Tibial artery (tissue), 4 donors: ENCODE results near the gene GNAI3.

ENCODE experiments used
- DNase-seq, 2 donors: peaks; one replicate each; pipeline ENCODE4 v3.0.0-alpha.2; 2019
- H3K27ac ChIP-seq, 2 donors: fragments of 200-600 bp; sonication (generic) in 1 of 2; 1 replicate in 1 of 2; 2 replicates in 1 of 2; pipeline ENCODE4 v1.5.1; 2018 to 2019; ENCODE audit warnings: mild to moderate bottlenecking in 1 of 2
- H3K27me3 ChIP-seq, 2 donors: fragments of 200-600 bp; sonication (generic) in 1 of 2; one replicate each; pipeline versions ENCODE4 v1.5.1 to v1.6.0; 2016 to 2019
- H3K36me3 ChIP-seq, 3 donors: fragments of 200-600 bp; sonication (generic) in 2 of 3; one replicate each; pipeline ENCODE4 v1.5.1; 2016 to 2019; ENCODE audit warnings: mild to moderate bottlenecking in 2 of 3
- H3K4me1 ChIP-seq, 4 donors: fragments of 200-600 bp; sonication (generic) in 2 of 4; 1 replicate in 3 of 4; 2 replicates in 1 of 4; pipeline ENCODE4 v1.5.1; 2016 to 2019
- H3K4me3 ChIP-seq, 2 donors: fragments of 200-600 bp; sonication (generic) in 1 of 2; 1 replicate in 1 of 2; 2 replicates in 1 of 2; pipeline ENCODE4 v1.5.1; 2018 to 2019; ENCODE audit warnings: mild to moderate bottlenecking in 2 of 2
- H3K9me3 ChIP-seq, 3 donors: fragments of 200-600 bp; sonication (generic) in 1 of 3; one replicate each; pipeline ENCODE4 v1.5.1; 2016 to 2019
- intact Hi-C: fragments of 100-400 bp; cut with DNase I; formaldehyde crosslinking; loops from one replicate; pipeline ENCODE4 v1.15.0; 2023; ENCODE audit warnings: low total_unique reads
- TF ChIP-seq, protein P1 (sequence below), 2 experiments: fragments of 200-600 bp in 1 of 2; fragments of 450-650 bp in 1 of 2; IDR thresholded peaks; one replicate each; pipeline ENCODE4 v1.5.1; 2017 to 2019; ENCODE audit warnings: antibody characterized with exemption in 2 of 2, mild to moderate bottlenecking in 1 of 2, moderate library complexity in 1 of 2

GNAI3 gene

DNA sequence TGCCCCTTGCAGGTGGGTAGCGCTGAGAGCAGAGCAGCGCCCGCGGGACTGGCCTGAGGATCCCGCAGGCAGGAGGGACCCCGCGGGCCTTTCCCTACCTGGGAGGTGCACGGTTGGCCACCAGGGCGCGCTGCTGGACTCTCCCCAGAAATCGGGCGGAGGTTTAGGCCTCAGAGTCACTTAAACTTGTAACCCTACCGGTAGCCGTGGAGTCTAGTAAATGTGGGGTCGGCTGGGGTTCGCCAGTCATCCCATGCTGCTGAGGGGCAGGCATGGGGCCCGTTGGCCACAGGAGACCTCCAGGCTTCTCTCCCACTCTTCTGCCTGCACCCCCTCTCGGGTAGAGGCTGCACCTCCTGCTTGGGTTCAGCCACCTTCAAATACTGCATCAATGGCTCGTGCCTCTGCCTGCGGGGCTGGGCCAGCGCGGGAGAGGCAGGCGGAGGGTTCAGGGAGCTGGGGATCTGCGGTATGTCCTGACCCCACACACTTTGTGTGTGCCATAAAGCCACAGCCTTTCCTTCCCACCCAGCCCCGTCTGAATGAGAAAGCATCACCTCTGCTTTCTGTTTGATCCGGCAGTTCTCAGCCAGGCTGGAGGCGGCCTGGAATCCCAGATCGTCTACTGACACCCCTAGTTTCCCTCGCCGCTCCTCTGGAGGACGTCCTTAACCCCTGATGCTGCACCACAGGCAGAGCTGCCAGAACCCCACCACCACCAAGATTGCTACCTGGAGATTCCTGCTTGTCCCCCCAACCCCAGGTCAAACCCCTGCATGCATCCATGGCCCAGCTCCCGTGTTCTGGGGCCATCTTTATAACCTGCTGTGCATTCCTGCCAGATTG lies 95.2 kb downstream of the GNAI3 start:
- intact Hi-C loops, result loop anchor here (5.0 kb wide), 2 partner anchors 44 to 129 kb away; partner anchors contain the start of gene GSTM1
- peak; percentile 74 to 87 for DNase-seq
- H3K4me1 ChIP-seq, result peaks cover 0 to 9% (median 6%) of the 10 kb centered on the region in 4 donors
- TF ChIP-seq, protein P1, sequence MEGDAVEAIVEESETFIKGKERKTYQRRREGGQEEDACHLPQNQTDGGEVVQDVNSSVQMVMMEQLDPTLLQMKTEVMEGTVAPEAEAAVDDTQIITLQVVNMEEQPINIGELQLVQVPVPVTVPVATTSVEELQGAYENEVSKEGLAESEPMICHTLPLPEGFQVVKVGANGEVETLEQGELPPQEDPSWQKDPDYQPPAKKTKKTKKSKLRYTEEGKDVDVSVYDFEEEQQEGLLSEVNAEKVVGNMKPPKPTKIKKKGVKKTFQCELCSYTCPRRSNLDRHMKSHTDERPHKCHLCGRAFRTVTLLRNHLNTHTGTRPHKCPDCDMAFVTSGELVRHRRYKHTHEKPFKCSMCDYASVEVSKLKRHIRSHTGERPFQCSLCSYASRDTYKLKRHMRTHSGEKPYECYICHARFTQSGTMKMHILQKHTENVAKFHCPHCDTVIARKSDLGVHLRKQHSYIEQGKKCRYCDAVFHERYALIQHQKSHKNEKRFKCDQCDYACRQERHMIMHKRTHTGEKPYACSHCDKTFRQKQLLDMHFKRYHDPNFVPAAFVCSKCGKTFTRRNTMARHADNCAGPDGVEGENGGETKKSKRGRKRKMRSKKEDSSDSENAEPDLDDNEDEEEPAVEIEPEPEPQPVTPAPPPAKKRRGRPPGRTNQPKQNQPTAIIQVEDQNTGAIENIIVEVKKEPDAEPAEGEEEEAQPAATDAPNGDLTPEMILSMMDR (IDR thresholded peaks at IDR 0.05), result peak; percentile 83 to 86
- no peaks in the 10 kb centered on the region for H3K36me3 ChIP-seq
- no peak overlapping the region for H3K27ac ChIP-seq
- H3K27me3 ChIP-seq, result no peaks in the 10 kb centered on the region
- H3K9me3 ChIP-seq, result no peaks in the 10 kb centered on the region
- no peak overlapping the region for H3K4me3 ChIP-seq

DNA sequence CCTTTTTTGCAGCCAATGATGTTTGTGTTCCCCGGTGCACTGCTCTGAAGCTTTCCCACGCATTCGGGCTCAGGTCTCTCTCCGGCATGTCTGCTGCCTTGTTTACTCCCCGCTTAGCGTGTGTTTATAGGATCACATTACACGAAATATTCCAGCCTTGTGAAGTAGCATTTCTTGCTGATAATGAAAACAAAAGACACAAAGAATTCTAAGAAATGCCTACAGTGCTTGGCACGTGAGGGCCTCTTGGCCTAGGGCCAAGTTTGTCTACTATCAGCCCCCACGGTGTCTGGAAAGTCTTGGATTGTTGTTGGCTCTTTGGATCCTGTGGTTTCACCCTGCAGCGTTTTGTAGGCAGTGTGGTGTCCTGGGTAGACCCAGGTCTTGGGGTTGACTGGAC lies 96.3 kb downstream of the GNAI3 start:
- TF ChIP-seq, protein P1 (IDR thresholded peaks at IDR 0.05), result no peak
- intact Hi-C loops, result loop anchor here (5.0 kb wide), 2 partner anchors 43 to 128 kb away; partner anchors contain the start of gene GSTM1
- Histone ChIP-seq H3K27ac (no peak overlapping the region), H3K27me3 (no peaks in the 10 kb centered on the region), H3K4me3 (no peak overlapping the region), H3K4me1 (peaks cover 0 to 9% (median 6%) of the 10 kb centered on the region in 4 donors), H3K36me3 (no peaks in the 10 kb centered on the region), H3K9me3 (no peaks in the 10 kb centered on the region)
- DNase-seq, result no peak

GRCh38 chr1:109649491-109649914 lies 101.1 kb downstream of the GNAI3 start:
- no peaks in the 10 kb centered on the region for H3K36me3 ChIP-seq
- H3K4me3 ChIP-seq, result no peak overlapping the region
- H3K27me3 ChIP-seq, result no peaks in the 10 kb centered on the region
- H3K4me1 ChIP-seq, result peaks cover 0 to 16% (median 0%) of the 10 kb centered on the region in 4 donors
- no peaks in the 10 kb centered on the region for H3K9me3 ChIP-seq
- intact Hi-C loops, result no loop called here
- TF ChIP-seq, protein P1 (IDR thresholded peaks at IDR 0.05), result peak; percentile 14 to 16
- H3K27ac ChIP-seq, result no peak overlapping the region
- no peak for DNase-seq

DNA sequence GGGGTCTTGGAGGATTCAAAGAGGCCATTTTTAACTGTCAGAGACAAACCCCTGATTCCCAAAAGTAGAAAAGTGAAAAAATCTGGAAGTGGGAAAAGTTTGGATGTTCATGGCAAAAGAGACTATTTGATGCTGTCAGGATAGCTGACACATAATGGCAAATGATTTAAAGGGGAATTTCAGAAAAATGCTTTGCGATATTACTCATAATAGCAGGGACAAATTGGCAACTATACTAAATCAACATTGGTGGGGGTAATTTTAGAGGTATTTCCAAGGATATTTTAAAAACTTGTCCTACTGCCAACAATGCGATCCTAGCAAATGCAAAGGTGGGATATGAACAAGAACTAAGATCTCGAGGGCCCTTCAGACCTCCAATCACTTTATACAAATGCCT lies 102.2 kb downstream of the GNAI3 start:
- no peak overlapping the region for H3K27ac ChIP-seq
- no peak overlapping the region for H3K4me3 ChIP-seq
- H3K36me3 ChIP-seq, result no peaks in the 10 kb centered on the region
- DNase-seq, result no peak
- TF ChIP-seq, protein P1 (IDR thresholded peaks at IDR 0.05), result no peak
- intact Hi-C loops, result loop anchor here (10.0 kb wide), 1 partner anchor 274 kb away; no protein-coding TSS in a partner anchor
- no peaks in the 10 kb centered on the region for H3K27me3 ChIP-seq
- peaks cover 0 to 27% (median 7%) of the 10 kb centered on the region in 4 donors for H3K4me1 ChIP-seq
- H3K9me3 ChIP-seq, result no peaks in the 10 kb centered on the region

- Histone ChIP-seq H3K27me3 (no peaks in the 10 kb centered on the region), H3K4me1 (peaks cover 0 to 35% (median 13%) of the 10 kb centered on the region in 4 donors), H3K27ac (no peak overlapping the region), H3K9me3 (no peaks in the 10 kb centered on the region), H3K4me3 (no peak overlapping the region), H3K36me3 (no peaks in the 10 kb centered on the region)
- no peak for DNase-seq
- intact Hi-C loops, result loop anchor here (10.0 kb wide), 1 partner anchor 272 kb away; no protein-coding TSS in a partner anchor
- TF ChIP-seq, protein P1 (IDR thresholded peaks at IDR 0.05), result no peak
Observed at GRCh38 chr1:109652402-109652801, 104.0 kb downstream of the GNAI3 start.
